Umbilical cord (tissue), 2 donors: ENCODE measurements around the gene ZNF12. TPM values are rescaled to one million over a fixed set of nuclear protein-coding genes. Genes with fewer than 3 reads are reported as not detected.
"Not testable (repeated sequence)": the region's sequence is repeated elsewhere in the genome, so short reads cannot be mapped to it uniquely, and the experiment has no call there.

Experiments
- DNase-seq: peaks from one replicate; pipeline ENCODE4 v3.0.0-alpha.2; 2015; ENCODE audit warnings: low spot score
- total RNA-seq: library from RNA; depleted of rRNA; stranded (reverse); fragments of >200 nt; gene quantifications from one replicate; pipeline ENCODE4 v1.2.3, GENCODE V29; 2014; ENCODE audit warnings: low replicate concordance; ENCODE audit not compliant: insufficient read depth

The ZNF12 gene
- 35.2 TPM for total RNA-seq

GRCh38 chr7:6706666-6707407 lies at the start of gene ZNF12:
TSS of gene ZNF12 (minus strand) at chr7:6706947. CDS start at chr7:6705173, 1,774 bp downstream.
- DNase-seq = peak; percentile 97

- not testable (repeated sequence) for DNase-seq
Measured at GRCh38 chr7:6753964-6754363, 47.2 kb upstream of the ZNF12 start, which contains the start of gene RSPH10B2. TSS of gene RSPH10B2 (plus strand) at chr7:6754103. CDS start at chr7:6757678, 3,575 bp downstream.

DNA sequence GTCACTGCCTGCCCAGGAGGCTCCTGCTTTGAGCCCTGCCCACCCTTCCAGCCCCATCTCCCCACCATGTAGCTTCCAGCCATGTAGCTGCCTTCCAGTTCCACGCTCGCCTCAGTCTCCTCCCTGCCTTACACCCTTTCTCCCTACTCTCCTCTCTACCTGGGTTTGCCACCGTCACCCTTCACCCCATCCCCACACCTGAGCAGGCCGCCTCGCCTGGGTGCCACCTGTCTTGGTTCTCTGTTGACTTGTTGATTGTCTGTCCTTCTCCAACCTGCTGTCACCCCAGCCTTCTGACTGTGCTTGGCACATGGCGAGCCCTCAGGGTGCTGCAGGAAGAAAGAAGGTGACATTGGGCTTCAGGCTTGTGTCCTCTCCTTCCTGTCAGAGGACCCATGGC lies 43.4 kb upstream of the ZNF12 start:
- DNase-seq = not testable (repeated sequence)

GRCh38 chr7:6749335-6749734 lies 42.6 kb upstream of the ZNF12 start:
- DNase-seq = not testable (repeated sequence)

DNA sequence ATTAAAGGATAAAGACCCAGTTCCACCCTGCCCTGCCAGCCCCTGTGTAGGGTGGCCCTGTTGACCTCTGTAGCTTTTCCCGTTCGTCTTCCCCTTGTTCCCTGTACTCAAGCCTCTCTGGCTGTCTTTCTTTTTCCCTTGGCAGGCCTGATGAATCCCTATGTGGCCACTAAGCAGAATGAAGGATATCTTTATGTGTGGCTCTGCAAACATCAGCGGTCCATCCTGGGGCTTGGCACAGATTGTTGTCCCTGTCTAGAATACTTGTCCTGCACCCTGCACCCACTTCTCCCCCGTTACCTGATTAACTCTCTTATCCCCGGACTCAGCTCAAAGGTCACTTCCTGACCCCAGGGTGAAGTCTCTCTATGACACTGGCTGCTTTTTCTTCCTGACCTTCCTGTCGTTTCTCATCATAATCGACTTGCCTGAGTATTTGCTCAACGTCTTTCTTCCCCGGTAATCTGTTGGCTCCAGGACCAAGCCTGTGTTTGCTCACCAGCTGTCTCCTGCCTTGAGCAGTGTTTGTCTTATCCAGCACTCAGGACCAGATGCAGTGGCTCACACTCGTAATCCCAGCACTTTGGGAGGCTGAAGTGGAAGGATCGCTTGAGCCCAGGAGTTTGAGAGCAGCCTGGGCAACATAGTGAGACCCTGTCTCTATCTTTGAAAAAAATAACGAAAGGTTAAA lies 37.8 kb upstream of the ZNF12 start:
- not testable (repeated sequence) for DNase-seq

DNA sequence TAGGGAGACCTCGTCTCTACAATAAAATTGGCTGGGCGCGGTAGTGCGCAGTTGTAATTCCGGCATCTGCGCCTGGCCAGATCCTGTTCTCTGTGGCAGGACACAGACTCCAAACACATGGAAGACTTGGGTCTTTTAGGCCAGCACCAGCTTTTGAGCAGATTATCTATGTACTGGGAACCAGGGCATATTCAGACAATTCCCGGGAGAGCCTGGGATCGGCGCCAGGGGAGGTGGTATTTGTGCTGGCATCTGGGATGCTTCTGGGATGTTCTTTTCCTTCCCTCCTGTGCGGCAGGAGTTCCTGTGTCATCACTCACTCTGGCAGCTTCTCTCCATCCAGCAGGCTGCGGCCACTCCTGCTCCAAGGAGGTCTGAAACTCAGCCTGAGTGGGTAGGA lies 31.7 kb upstream of the ZNF12 start:
- DNase-seq = not testable (repeated sequence)

DNA sequence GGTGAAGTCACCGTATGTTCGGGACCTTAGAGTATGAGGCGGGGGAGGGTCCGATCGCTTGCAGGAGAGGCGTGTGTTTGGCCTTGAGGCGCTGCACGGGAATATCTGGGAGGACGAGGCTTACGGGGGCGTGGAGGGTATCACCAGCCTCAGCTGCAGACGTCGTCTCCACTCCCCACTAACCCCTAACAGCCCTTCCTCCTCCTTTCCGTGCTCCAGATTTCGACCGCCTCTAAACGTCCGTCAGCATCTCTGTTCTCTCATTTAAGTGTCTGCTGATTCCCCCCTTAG lies 23.5 kb upstream of the ZNF12 start:
- no peak for DNase-seq

- DNase-seq = peak; percentile 96
Measured at GRCh38 chr7:6729492-6730342, 23.0 kb upstream of the ZNF12 start.

- not testable (repeated sequence) for DNase-seq
Measured at GRCh38 chr7:6728893-6729491, 22.2 kb upstream of the ZNF12 start.

DNA sequence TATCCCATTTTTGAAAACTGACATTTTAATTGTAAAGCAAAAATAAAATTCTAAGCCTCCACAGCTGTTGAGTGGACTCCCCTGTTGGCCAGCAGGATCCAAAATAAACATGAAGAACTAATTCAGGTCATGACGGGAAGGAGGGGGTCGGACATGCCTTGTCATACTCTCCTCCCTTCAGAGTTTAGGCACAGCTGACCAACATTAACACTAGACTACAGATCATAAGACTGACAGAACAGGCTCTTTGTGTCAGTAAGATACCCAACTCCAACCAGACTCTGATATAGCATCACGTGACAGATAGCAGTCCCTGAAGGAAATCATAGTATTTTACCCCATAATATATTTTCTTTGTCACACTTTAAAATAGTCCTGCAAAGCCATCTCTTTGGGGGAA lies 20.9 kb upstream of the ZNF12 start:
- DNase-seq = no peak

DNA sequence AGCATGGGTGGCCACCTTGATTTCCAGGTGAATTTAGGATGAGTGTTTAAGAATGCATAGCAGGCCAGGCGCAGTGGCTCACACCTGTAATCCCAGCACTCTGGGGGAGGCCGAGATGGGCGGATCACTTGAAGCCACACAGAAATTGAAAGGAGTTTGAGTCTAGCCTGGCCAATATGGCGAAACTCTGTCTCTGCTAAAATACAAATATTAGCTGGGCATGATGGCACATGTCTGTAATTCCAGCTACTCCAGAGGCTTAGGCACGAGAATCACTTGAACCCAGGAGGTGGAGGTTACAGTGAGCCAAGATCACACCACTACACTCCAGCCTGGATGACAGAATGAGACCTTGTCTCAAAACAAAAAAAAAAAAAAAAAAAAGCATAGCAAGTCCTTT lies 19.6 kb upstream of the ZNF12 start:
- DNase-seq = not testable (repeated sequence)

GRCh38 chr7:6725003-6725402 lies 18.3 kb upstream of the ZNF12 start:
- no peak for DNase-seq

DNA sequence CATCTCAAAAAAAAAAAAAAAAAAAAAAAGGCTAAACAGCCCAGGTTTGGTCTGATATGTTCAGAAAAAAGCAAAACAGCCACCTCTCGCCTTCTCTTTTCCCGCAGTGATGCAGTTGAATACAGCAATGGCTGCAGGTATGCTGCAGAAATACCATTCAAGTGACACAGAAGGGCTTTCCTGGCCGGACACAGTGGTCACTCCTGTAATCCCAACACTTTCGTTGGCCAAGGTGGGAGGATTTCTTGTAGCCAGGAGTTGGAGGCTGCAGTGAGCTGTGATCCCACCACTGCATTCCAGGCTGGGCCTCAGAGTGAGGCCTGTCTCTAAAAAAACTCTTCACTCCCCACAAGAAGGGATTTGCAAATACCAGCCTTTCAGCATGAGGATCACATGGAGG lies 17.6 kb upstream of the ZNF12 start:
- DNase-seq = not testable (repeated sequence)

- DNase-seq = no peak
Measured at GRCh38 chr7:6718124-6718523, 11.4 kb upstream of the ZNF12 start.

- not testable (repeated sequence) for DNase-seq
Measured at GRCh38 chr7:6715898-6716297, 9.2 kb upstream of the ZNF12 start.

- DNase-seq = no peak
Measured at GRCh38 chr7:6714360-6714759, 7.6 kb upstream of the ZNF12 start.

- no peak for DNase-seq
Measured at GRCh38 chr7:6709808-6710207, 3.1 kb upstream of the ZNF12 start.

DNA sequence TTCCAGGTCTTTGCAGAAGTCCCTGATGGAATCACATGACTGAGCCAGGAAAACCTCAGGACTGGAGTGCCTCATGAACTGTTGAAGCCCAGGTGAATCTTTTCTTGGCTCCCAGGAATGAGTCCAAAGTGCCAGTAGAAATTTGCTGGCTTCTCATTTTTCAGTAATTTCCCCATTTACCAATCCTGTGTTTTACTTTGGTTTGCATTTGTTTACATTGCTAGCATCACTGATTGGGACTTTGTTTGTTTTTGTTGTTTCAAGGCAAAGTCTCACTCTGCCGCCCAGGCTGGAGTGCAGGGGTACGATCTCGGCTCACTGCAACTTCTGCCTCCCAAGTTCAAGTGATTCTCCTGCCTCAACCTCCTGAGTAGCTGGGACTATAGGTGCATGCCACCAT lies 1.6 kb upstream of the ZNF12 start:
- DNase-seq = no peak

GRCh38 chr7:6705959-6706665 lies 635 bp downstream of the ZNF12 start:
- peak; percentile 8 for DNase-seq

DNA sequence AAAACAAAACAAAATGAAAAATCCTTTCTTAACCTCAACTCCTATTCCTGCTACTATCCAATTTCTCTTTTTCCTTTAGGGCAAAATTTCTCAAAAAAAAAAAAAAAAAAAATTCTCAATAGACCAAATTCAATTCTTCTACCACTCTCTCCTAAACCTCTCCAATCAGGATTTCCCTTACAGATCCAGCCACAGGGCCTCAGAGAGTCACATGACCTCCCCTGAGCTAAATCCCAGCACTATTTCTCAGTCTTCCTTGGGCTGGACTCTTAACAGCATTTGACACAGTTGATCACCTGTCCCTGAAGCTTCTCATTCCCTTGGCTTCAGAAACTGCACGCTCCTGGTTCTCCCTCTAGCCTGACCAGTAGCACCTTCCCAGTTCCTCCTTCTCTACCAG lies 4.9 kb downstream of the ZNF12 start:
- no peak for DNase-seq

GRCh38 chr7:6700793-6701192 lies 6.0 kb downstream of the ZNF12 start:
- DNase-seq = no peak
